ENCODE results near the gene XIST.
"Not testable (repeated sequence)": the region's sequence is repeated elsewhere in the genome, so short reads cannot be mapped to it uniquely, and the experiment has no call there.

Gene XIST

GRCh38 chrX:73799888-73800287 is 52.6 kb downstream of the XIST start:
- no peak for DNase-seq (ENCODE audit: low read depth in 1 of 2, low spot score in 1 of 2)
- H3K27me3 ChIP-seq (ENCODE audit: insufficient read depth, poor library complexity, severe bottlenecking) = no peaks in the 10 kb centered on the region
- no peak overlapping the region for H3K4me3 ChIP-seq (replicated peaks; ENCODE audit: insufficient read depth, low read length)
- H3K27ac ChIP-seq (replicated peaks) = no peak overlapping the region
- TF ChIP-seq REST (IDR thresholded peaks at IDR 0.05; ENCODE audit: insufficient replicate concordance, low read depth) = no peak
- TF ChIP-seq SPI1 (IDR thresholded peaks at IDR 0.05; ENCODE audit: borderline replicate concordance, low read depth) = no peak
- no peak for TF ChIP-seq POLR2AphosphoS5 (IDR thresholded peaks at IDR 0.05; ENCODE audit: low read depth)
- no peak for TF ChIP-seq GABPA (IDR thresholded peaks at IDR 0.05; ENCODE audit: low read depth)
- no peak for TF ChIP-seq CTCF (IDR thresholded peaks at IDR 0.05; ENCODE audit: insufficient read depth, low read length)

- not testable (repeated sequence) for DNase-seq (ENCODE audit: low read depth in 1 of 2, low spot score in 1 of 2); H3K4me3 ChIP-seq (replicated peaks; ENCODE audit: insufficient read depth, low read length); H3K27ac ChIP-seq (replicated peaks); H3K27me3 ChIP-seq (ENCODE audit: insufficient read depth, poor library complexity, severe bottlenecking)
Observed at GRCh38 chrX:73792511-73792910, 60.0 kb downstream of the XIST start.

- no peak overlapping the region for H3K27ac ChIP-seq (replicated peaks)
- no peaks in the 10 kb centered on the region for H3K27me3 ChIP-seq (ENCODE audit: insufficient read depth, poor library complexity, severe bottlenecking)
- TF ChIP-seq REST (IDR thresholded peaks at IDR 0.05; ENCODE audit: insufficient replicate concordance, low read depth) (no peak), SPI1 (IDR thresholded peaks at IDR 0.05; ENCODE audit: borderline replicate concordance, low read depth) (no peak), GABPA (IDR thresholded peaks at IDR 0.05; ENCODE audit: low read depth) (no peak), POLR2AphosphoS5 (IDR thresholded peaks at IDR 0.05; ENCODE audit: low read depth) (no peak)
- DNase-seq (ENCODE audit: low read depth in 1 of 2, low spot score in 1 of 2) = no peak
- no peak overlapping the region for H3K4me3 ChIP-seq (replicated peaks; ENCODE audit: insufficient read depth, low read length)
Observed at GRCh38 chrX:73785493-73785892, 67.0 kb downstream of the XIST start.

All from HL-60 (cell line).